DMS53 treated with DMSO at 0.1 percent for 48 hours (cell line): ENCODE results near the gene TENM4.

Experiments used
- DNase-seq: peaks from one replicate; lab custom pipeline; 2025; ENCODE audit not compliant: unreplicated experiment; lab: John Stamatoyannopoulos, UW

The TENM4 gene

DNA sequence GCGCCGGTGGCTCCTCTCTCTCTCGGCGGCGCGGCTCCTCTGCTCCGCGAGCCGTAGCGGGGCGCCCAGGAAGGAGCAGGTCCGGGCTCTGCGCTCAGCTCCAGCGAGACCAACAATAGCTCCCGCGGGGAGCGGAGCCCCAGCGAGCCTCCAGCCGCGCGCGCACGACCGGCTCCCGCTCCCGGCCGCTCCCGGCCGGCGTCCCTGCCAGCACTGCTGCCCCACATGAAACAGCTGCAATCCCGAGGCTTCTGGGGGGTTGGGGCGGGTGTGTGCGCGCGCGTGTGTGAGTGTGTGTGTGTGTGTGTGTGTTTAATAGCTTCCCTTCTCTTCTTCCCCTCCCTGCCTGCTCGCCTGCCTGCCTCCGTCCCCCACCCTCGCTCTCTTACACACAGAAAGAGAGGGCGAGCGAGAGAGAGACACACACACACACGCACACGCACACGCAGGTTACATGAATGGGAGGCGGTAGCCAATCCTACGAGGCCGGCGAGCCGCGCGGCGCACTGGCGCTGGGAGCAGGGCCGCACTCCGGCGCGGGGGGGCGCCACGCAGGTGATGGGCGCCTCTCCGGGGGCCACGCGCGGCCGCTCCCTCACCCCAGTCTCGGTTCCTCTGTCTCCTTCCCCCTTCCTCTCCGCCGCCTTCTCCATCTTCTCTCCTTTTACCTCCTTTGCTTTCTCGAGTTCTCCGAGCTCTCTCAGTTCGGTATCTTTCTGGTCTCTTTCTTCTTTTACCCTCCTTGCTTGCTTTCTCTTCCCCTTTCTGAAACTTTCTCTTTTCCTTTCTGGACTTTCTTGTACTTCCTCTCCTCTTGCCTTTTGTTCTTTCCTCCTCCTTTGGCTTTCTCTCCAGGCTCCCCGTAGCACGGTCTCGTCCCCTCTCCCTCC is at the start of gene TENM4:
TENM4 (minus strand) TSS at position 460 of the 890 bp plus-strand sequence. CDS start 371,086 bp downstream, outside the sequence.
- peak; percentile 93 for DNase-seq

DNA sequence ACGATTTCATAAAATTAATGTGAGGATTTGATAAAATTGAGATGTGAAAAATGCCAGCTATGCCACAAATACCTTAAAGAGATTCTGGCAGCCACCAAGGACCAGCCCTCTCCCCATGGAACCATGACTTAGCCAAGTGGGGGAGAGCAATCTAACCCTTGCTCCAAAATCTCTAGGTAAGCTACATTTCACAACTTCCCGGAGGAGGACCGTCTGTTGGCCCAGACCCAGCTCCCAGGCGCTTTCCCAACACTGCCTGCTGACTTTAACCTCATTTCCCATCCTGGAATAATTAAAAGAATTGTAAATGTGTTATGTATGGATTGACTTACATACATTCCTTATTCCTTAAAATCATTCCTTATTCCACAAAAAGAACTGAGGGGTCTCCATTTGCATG is 47.5 kb upstream of the TENM4 start:
- DNase-seq = no peak

GRCh38 chr11:79487412-79487811 is 46.6 kb upstream of the TENM4 start:
- no peak for DNase-seq

DNA sequence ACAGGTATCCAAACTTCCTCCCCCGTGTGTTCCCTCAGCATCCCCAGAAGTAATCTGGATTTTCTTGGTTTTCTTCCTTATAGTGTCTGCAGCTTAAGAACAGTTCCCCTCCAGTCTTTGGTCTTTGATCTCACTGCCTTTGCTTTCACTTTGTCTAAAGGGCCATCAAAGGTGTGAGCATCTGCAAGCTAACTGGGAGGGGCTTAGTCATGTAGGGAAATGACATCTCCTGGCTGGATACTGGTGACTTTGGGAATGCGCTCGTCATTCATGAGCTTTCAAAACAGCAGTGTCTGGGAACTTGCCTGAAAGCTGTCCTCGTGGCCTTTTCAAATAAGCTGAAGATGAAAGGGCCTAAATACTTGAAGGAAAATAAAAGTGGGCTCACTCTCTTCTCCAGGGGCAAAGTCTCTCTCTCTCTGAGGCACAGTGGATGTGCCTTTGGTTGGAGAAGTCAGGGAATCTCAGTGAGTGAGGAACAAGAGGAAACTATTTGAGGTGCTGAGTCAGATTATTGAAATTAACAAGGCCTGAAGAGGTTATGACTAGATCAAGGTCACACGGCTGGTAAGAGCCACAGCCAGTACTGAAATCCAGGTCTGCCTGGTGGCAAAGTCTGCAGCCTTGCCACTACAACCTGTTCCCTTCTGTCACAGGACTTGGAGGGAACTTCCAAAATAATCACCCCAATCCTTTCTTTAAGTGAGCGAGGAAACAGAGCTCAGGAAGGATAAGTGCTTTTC is 45.6 kb upstream of the TENM4 start:
- no peak for DNase-seq

- DNase-seq = no peak
Observed at GRCh38 chr11:79485694-79486093, 44.9 kb upstream of the TENM4 start.

- DNase-seq = no peak
Observed at GRCh38 chr11:79484872-79485271, 44.0 kb upstream of the TENM4 start.

DNA sequence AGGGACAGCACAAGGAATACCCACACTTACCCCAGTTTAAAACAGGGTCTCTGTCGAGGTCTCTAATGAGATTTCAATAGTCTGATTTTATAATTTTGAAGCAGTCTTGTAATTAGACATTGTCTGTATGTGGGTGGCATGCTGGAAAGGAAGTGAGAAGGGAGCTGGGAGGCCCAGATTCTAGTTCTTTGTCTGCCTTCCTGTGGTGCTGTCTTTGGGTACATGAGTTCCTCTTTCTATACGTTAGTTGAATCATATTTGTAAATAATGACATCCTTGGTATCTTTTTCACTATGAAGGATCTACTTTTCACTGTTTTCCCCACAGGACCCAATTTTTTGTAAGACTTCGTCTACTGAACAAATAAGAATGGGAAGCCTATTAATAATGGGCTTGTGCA is 42.0 kb upstream of the TENM4 start:
- DNase-seq = no peak

DNA sequence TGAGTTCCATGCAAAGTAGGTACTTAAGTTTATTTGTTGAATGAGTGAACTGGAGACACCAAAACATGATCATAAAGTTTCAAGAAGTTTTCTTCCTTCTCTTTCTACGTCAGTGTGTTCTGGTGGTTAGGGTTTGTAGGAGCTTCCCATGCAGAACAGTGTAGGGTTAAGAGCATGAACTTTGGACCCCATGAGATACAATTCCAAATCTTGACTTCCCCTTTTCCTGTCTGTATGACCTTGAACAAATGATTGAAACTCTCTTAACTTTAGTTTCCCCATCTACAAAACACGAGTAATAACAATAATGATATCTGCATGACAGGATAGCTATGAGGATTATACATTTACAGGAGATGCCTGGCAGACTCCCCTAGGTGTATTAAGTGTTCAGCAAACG is 41.0 kb upstream of the TENM4 start:
- no peak for DNase-seq

DNA sequence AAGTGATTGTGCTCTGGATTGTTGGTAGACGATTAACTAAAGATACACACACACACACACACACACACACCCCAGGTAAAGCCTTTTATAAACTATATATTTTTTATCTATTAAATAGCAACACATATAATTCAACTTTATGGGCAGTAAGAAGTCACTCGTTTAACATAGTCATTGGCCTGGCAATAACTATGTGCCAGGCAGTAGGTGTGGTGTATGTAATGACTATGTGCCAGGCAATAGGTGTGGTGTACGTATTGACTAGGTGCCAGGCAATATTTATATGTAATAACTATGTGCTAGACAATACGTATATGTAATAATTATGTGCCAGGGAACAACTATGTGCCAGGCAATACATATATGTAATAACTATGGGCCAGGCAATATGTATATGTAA is 40.0 kb upstream of the TENM4 start:
- DNase-seq = no peak

GRCh38 chr11:79472819-79473529 is 32.1 kb upstream of the TENM4 start:
- DNase-seq = no peak

GRCh38 chr11:79471071-79471844 is 30.4 kb upstream of the TENM4 start:
- DNase-seq = peak; percentile 14

DNA sequence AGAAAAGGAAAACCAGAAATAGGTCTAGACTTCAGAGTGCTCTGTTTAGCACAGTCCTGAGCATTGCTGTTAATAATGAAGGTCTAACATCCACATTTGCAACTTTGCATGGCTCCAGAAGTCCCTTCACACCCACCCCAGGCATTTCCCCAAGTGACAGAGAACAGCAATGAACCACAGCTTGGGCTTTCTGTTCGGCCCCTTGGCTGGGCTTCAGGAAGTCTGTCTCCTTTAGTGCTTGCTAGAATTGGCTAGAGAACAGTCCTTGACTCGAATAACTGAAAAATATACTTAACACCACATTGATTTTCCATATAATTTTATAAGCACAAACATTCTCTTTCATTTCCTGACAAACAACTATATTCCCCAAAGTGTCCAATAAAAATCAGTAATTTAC is 29.3 kb upstream of the TENM4 start:
- DNase-seq = no peak

GRCh38 chr11:79467761-79468160 is 26.9 kb upstream of the TENM4 start:
- no peak for DNase-seq

DNA sequence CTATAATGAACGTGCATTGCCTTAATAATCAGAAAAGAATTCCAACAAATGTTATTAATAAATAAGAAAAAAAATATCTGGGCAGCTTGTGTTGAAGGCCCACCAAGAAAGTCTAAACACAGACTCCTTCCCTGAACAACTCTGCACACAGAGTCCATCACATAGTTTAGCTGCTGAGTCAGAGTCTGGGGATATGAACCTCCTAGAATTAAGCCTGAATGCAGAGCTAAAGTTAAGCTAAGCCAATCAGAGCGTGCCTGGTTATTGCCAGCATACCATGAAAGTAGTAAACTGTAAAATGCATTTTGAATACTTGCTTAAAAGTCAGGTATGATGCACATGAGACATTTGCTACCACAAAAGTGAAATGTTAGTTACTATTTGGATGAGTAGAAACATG is 25.6 kb upstream of the TENM4 start:
- DNase-seq = no peak

DNA sequence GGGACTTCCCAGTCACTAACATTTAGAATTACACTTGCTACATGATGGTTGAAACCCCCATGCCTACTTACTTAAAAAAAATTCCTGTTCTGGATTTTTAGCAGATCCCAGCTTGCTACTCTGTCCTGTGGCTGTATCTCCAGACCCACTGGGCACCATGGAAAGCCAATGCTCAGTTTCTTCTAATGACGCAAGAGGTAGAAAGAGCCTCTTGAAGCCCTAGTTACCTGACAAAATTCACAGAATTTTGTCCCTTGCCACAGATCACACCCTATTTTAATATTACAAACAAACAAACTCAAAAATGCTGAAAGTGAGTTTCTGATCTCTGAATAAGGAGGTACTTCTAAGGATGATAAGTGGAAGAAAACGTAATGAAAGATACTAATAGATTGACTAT is 24.3 kb upstream of the TENM4 start:
- no peak for DNase-seq

GRCh38 chr11:79461666-79462645 is 21.1 kb upstream of the TENM4 start:
- no peak for DNase-seq

DNA sequence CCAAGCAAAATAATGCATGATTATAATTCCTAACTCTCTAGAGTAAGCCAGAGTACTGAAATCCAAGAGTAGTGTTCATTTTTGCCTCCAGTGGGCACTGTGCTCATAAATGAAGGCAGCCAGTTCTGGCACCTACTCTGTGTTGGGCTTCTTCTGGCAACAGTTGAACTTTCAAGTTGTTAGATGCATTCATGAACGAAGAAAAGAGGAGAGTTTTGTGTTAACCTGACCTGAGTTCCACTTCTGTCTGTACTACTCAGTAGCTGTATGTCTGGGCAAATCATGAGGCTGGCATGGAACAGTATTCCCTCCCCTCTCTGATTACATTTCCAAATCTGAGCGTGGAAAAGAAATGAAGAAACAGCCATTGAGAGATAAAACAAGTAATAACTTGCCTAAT is 20.3 kb upstream of the TENM4 start:
- DNase-seq = peak; percentile 48

DNA sequence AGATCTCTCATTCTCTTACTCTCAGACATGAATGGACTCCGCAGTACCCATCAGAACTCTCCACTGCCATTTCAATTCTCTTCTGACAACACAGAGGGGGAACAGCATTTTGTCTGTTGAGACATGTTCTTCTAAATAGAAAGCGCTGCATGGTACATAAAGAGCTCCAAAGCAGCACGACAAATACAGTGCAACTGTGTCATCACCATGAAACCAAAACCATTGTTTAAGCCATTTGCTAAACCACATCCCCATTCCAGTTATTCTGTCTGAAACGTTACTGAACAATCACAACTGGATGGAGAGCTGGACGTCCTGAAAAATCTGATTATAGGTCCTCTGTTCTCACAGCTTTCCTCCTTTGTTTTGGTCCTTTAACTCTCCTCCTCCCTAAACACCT is 17.9 kb upstream of the TENM4 start:
- DNase-seq = no peak

DNA sequence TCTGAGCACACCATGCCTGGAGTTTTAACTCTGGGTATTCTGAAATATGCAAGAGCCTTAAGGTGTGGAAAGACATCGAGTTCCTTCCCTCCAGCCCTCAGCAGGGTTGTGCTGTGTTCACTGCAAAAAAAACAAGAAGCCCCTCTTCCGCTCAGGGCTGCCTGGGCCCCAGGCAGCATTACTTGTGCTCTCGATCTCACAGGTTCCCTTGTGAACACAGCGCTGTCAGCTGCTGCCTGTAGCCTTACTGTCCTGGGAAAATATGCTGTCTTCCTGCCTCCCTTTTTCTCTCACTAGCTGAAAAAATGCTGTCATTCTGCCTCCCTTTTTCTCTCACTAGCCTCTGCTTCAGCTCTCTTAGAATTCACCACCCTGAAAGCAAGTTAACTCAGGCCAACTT is 15.7 kb upstream of the TENM4 start:
- DNase-seq = no peak

GRCh38 chr11:79453617-79454016 is 12.8 kb upstream of the TENM4 start:
- DNase-seq = no peak
